Myocyte (in vitro differentiated cells): ENCODE data around the gene JAGN1. TPM values are rescaled to one million over a fixed set of nuclear protein-coding genes. Genes with fewer than 3 reads are reported as not detected.

Experiments used
- total RNA-seq: library from RNA; depleted of rRNA; stranded (reverse); fragments of >200 nt; gene quantifications from 2 replicates; pipeline ENCODE4 v1.2.3, GENCODE V29; 2014

Gene JAGN1
- total RNA-seq, 1 donor from 2014 or later: 41.4 TPM

Other genes with a start within 250 kb of the JAGN1 start
- 21.2 and 23.6 TPM in 2 replicates for gene MTMR14, start 241.1 kb upstream of the JAGN1 start, total RNA-seq
- gene CPNE9, start 186.8 kb upstream of the JAGN1 start, total RNA-seq: not detected in 2 replicates
- gene BRPF1, start 158.9 kb upstream of the JAGN1 start, total RNA-seq: 12.7 and 13.4 TPM in 2 replicates
- gene OGG1, start 140.7 kb upstream of the JAGN1 start, total RNA-seq: 18.6 and 31.1 TPM in 2 replicates
- 7.2 TPM in 2 replicates for gene CAMK1, start 120.7 kb upstream of the JAGN1 start, total RNA-seq
- 108 and 110 TPM in 2 replicates for gene TADA3, start 98.1 kb upstream of the JAGN1 start, total RNA-seq
- 172 and 208 TPM in 2 replicates for gene ARPC4, start 97.5 kb upstream of the JAGN1 start, total RNA-seq
- gene TTLL3, start 80.3 kb upstream of the JAGN1 start, total RNA-seq: 12.2 and 17.2 TPM in 2 replicates
- gene RPUSD3, start 46.6 kb upstream of the JAGN1 start, total RNA-seq: 34.9 and 43.4 TPM in 2 replicates
- 0.26 TPM in 1 of 2 replicates, not detected in the other for gene CIDEC, start 10.4 kb upstream of the JAGN1 start, total RNA-seq
- gene IL17RE, start 12.2 kb downstream of the JAGN1 start, total RNA-seq: 0.40 and 0.68 TPM in 2 replicates
- gene IL17RC, start 26.5 kb downstream of the JAGN1 start, total RNA-seq: 24.4 and 33.9 TPM in 2 replicates
- 90.8 and 135 TPM in 2 replicates for gene CRELD1, start 43.2 kb downstream of the JAGN1 start, total RNA-seq
- 1.1 and 1.3 TPM in 2 replicates for gene PRRT3, start 61.8 kb downstream of the JAGN1 start, total RNA-seq
- gene EMC3, start 96.2 kb downstream of the JAGN1 start, total RNA-seq: 66.2 and 96.0 TPM in 2 replicates
- gene FANCD2, start 135.8 kb downstream of the JAGN1 start, total RNA-seq: 0.51 and 1.6 TPM in 2 replicates
- not detected in 2 replicates for gene FANCD2OS, start 217.6 kb downstream of the JAGN1 start, total RNA-seq
- 71.3 and 114 TPM in 2 replicates for gene BRK1, start 225.1 kb downstream of the JAGN1 start, total RNA-seq